ENCODE data around the gene MTUS2.
A peak's percentile ranks its signal among the peaks of the same experiment; 100 is the strongest.

MTUS2 gene

DNA sequence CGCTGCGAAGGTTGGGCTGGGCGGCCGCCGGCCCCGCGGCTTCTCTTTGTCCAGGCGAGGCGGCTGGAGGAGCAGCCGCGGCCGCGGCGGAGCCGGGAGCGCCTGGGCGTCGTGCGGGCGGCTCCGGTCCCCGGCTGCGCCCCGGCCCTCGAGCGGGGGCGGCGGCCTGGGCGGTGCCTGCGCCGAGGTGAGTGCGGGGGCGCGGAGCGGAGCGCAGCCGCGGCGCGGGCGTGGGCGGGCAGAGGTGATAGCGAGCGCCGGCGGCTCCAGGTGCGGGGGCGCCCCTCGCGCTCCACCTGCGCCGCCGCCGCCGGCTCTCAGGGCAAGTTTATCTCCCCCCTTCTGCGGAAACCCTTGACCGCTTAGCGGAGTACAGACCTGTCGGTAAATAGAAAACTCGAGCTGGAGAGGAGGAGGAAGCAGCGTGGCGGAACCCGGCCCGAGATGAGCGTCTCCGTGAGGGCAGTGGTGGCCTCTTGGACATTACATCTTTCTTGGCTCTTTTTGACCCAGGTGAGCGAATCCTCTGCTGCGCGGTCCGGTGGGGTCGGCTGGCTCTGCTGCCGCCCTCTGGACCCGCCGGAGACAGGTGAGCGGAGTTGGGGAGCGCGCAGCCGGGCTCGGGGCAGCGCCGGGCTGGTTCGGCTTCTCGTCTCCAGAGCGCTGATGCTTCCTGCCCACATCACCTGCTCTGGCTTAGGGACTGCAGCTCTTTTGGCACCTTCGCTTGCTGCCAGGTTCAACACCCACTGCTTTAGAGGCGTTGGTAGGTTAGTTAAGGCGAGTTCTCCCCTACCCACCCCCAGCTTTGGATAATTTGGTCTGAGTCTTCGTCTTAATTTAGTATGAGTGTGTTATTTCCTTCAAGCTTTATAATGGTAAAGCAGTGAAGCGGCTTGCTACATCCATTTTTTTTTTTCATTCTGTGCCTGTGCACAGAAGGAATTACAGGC is at the start of gene MTUS2:
Gene MTUS2 (plus strand): TSS at position 241 of the 953 bp plus-strand sequence.
- peak; percentile 16 for DNase-seq (ENCODE audit: low spot score)

DNA sequence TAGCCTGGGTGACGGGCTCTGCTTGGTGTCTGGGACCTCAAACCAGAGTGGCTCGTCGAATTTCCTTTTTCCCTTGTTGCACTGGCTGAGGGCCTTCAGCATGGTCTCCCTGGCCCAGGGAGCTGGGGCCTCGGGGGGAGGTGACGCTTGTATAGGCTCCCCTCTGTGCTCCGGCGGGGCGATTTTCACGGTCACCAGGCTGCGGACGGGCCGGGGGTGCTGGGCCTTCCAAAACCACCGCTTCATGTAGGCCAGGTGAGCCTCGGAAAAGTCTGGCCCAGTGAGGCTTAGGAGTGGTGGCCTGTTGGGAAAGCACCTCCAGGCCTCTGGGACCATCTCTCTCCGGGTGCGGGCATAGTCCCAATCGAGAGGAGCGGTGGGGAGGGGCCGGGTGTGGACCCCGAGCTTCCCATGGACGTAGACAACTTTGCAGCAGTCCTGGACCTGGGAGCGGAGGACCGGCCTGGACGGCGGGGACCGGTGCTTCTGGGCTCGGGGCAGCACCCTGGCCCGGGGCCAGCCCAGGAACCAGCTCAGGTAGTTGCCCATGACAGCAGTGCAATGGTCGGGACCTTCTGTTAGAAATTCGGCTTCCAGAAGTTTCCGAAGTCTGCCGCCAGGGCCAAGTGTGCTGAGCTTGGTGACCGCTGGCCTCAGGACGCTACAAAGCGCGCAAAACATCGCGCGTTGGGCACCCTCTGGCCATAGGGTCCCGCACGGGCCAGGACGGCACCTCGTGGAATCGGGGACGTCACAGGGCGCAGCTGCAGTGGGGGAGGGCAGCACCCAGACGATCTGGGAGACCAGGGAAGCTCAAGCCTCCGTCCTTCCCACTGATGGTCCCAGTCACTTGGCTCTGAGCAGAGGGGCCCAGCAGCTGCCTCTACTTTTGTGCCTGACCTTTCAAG is 41.6 kb upstream of the MTUS2 start:
- no peak for DNase-seq (ENCODE audit: low spot score)

DNA sequence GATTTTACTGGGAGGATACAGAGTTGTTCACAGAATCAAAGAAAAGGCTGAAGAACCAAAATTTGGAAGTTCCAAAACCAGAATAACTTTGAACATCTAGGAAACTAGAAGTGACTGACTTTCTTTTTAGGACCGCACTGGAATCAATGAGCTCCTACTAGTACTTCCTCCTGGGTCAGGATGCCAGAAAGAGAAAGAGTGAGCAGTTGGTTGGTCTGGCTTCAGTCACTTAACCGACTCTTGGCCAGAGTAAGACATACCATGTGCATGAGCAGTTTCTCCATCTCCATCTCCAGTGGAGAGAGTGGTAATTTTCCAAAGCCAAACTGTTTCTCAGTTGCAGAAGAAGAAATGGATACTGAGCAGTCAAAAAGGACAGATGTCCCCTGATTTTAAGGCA is 27.1 kb upstream of the MTUS2 start:
- peak; percentile 36 for DNase-seq (ENCODE audit: low spot score)

DNA sequence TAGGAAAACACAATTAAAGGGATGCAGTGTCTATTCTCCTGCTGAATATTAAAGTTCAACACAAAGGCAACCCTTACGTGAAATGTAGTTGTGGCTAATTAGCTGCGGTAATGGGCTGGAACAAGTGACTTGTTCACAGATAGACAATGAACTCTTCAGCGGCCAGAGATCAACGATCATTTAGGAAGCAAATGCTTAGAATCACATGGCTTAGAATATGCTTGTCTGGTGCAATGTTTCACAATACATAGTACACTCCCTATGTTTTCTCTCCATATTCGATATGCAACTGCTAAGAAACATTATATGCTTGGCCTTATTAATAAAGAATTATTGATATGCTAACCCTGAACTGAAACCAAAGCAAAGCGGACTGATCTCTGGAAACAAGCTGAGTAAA is 25.7 kb upstream of the MTUS2 start:
- DNase-seq (ENCODE audit: low spot score), result no peak

DNA sequence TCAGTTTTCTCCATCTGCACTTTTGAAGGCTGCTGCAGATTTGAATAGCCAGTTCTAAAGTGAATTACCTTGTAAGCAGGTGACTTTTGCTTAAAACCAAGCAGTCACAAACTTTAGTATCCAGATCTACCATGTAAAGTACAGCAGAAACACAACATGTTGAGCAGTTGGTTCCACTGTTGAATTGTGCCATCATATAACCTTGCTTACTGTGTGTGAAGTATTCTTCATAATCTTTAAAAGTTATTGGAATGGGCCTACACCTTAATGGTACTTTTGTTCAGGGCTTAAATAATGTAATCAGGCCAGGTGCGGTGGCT is 23.2 kb upstream of the MTUS2 start:
- no peak for DNase-seq (ENCODE audit: low spot score)

DNA sequence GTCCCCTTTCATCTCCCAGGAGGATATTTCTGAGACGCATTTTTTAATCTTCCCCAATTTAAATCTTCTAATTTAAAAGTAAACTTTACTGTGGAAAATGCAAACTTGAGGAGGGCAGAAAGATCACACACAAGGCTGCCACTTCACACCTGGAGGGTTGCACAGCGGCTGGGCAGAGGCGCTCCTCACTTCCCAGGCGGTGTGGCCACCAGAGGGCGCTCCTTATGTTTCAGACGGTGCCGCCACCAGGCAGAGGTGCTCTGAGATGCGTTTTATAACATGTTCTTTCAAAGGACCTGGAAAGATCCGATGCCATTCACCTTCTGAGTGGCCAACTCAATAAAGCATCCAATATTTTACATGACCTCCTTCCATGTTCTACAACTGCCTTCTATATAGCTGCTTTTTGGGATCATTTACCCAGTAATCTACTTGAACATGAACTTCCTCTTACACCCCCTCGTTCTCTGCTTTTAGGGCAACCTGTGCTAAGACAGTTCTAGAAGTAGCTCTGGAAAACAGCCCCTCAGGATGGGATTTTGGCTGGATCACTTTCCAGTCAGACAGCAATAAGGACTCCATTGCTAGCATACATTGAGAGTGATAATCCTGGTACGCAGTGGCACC is 14.8 kb upstream of the MTUS2 start:
- peak; percentile 10 for DNase-seq (ENCODE audit: low spot score)

DNA sequence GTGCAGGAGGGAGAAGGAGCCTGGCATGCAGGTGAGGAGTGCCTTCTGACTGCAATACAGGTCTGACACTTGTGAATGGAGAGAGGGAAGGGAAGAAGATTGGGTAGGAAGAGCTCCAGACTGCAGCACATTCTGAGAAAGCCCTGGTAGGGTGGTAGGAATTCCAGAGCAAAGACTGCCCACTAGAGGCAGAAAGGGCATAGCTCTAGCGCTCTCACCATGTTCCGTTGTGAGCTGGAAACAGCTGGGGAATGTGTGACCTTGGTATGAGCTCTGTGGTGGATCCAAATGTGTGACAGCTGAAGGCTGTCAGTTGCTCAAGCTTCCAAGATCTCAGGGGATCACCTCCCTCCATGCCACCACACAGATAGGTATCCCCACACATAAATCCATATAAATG is 2.9 kb upstream of the MTUS2 start:
- DNase-seq (ENCODE audit: low spot score), result no peak

DNA sequence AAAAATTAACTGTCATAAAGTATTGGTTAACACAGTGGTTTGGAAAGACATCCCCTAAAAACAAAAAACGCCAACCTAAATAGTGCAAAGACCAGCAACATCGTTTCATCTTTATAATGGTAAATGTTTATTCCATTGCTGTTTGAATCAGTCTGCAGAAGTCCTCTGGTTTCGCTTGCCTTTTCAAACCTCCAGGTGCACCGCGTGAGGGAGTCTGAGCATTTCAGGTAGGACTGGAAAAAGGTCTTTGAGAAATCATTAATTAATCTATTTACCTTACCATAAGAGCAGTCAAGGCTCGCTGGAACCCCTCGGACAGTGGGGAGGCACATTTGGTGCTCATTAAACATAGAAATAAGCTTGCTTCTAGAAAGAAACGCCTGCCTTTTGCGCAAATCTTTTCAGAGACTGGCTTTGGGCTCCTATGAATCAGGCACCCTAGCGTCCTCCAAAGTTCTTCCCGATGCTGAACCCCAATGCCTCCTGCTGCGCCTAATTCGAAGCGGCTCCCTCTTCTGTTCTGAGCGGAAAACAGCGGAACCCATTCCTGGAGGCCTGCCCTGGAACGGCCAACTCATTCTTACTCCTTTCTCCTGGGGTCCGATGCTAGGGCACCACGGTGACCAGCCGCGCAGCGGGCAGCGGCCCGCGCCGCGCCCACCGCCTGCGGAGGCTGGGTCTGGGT is 951 bp upstream of the MTUS2 start:
- peak; percentile 13 for DNase-seq (ENCODE audit: low spot score)

DNA sequence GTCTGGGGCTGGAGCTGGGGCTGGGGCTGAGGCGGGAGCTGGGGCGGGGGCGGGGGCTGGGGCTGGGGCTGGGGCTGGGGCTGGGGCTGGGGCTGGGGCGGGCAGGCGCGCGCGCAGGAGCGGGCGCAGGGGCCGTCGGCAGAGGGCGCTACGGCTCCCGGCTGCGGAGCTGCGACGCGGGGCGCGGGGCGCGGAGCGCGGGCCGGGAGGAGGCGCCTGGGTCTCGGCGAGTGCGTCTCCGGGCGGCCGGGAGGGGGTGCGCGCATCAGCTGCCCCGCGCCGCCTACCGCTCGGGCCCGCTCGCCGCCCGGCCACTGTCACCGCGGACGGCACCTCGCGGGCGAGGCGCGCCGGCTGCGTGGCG is 422 bp upstream of the MTUS2 start:
- peak; percentile 50 for DNase-seq (ENCODE audit: low spot score)

DNA sequence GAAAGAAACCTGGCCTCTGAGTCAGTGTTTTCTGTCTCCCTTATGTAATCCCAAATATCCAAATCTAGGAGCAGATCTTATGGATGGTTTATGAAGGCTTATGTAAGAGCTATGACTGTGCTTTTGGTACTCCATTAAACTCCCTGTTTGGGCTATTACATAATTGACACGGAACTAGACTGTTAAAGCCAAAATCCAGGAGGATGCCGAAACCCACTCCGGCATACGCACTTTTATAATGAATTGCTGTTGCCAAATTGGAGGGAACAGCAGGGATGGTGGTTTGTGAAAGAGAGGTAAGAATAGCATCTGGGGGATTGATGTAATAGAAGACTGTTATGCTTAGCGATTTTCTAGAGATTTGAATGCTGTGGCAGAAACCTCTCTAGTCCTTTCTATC is 2.0 kb downstream of the MTUS2 start:
- DNase-seq (ENCODE audit: low spot score), result no peak

DNA sequence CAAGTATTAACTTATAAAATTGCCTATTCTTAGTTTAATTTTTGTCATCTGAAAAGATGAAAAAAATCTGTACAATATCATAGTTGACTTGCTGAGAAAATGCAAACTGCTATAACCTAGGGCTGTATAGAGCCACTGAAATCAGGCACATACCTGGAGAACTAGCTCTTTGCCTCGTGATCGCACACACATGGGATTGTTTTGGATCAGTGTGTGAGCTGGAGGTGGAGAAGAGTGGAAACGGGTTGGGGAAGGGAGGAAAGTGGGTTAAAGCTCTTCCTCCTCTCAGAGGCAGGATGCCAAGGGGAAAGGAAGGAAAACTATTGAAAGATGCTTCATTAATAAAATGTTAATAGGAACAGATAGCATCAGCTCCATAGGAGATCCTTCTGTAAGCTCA is 2.7 kb downstream of the MTUS2 start:
- DNase-seq (ENCODE audit: low spot score), result no peak

DNA sequence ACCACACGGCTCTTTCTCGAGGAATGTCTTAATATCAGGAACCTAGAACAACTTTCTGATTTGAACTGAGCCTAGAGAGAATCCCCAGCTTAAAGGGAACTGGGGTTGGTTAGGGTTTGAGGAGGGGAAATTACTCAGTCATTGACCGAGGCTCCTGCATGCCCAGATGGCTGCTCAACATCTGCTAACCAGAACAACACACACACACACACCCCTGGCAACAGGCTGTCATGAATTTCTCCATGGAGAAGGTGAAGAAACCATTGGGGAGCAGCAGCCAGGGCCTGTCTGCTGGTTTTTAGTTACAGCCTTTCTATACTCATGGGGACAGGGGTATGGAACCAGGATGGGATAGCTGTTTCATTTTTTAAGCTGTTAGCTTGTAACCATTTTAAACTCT is 5.2 kb downstream of the MTUS2 start:
- DNase-seq (ENCODE audit: low spot score), result no peak

DNA sequence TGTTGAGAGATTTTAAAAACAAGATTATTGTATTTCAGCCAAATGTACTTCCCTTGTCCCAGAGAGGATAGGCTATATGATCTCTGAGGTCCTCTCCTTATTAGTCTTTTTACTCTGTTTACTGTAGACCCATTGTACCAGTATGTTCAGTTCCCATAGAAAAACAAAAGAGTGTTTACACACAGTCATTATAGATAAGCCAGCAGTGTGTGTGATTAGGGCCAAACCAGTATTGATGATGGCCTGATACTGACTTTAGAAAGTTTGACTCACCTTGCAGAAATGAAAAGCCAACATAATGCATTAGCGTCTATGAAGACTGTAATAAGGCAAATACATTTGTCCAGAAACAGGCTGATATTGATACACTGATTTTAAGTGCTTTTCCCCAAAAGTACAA is 6.2 kb downstream of the MTUS2 start:
- DNase-seq (ENCODE audit: low spot score), result no peak

DNA sequence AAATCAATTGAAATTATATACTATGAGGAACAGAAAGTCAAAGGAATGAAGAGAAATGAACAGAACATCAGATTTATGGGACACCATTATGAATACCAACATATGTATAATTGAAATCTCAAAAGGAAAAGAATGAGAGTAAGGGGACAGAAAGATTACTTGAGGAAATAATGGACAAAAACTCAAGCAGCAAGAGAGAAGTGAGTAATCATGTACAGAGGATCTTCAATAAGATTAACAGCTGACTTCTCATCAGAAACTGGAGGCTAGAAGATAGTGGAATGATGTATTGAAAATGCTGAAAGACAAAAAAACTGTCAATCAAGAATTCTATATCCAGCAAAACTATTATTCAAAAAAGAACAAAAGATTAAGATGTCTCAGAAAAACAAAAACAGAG is 10.4 kb downstream of the MTUS2 start:
- no peak for DNase-seq (ENCODE audit: low spot score)

DNA sequence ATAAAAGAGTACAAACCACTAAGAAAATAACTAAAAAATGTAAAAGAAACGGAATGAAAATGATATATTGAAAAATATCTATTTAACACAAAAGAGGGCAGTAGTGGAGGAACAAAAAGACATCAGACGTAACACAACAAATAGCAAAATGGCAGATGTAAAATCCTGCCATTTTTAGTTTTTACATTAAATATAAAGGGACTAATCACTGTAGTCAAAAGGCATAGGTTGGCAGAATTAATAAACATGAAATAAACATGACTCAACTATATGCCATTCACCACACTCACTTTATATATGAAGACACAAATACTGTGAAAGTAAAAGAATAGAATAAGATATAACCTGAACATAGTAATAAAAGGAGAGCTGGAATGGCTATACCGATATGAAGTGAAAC is 11.0 kb downstream of the MTUS2 start:
- DNase-seq (ENCODE audit: low spot score), result no peak

DNA sequence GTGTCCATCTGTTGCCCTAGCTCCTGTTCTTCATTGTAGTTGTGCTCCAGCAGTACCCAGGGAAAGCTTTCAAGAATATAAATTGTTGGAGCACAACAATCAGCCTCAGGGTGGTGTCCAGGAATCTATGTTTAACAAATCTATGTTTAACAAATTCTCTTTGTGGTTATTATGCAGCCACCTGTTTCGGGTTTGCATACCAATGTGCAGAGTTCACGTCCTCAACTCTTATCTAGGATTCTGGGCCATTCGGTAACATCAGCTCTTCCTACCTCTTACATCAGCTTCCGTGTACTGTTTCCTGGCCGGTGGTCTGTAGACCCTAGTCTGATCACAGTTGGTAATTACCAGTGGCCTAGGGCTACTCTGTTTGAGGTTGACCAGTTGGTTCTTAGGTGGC is 17.0 kb downstream of the MTUS2 start:
- no peak for DNase-seq (ENCODE audit: low spot score)

DNA sequence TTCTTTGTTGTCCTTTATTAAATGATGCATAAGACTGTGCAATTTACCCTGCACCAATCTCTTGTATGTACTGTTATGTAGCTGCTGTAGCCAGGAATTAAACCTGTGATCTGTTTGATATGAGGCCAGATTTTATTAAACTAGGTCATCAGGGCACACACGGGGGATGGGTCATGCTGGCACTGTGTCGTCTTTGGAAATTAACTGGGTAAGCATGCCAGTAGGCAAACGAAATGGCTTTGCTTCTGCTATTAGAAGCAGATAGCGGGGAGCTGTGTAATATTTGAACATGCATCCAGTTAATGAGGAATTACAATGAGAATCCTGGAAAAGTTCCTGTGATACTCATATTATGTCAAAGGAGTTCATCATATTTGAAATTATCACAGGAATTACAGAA is 23.5 kb downstream of the MTUS2 start:
- no peak for DNase-seq (ENCODE audit: low spot score)

DNA sequence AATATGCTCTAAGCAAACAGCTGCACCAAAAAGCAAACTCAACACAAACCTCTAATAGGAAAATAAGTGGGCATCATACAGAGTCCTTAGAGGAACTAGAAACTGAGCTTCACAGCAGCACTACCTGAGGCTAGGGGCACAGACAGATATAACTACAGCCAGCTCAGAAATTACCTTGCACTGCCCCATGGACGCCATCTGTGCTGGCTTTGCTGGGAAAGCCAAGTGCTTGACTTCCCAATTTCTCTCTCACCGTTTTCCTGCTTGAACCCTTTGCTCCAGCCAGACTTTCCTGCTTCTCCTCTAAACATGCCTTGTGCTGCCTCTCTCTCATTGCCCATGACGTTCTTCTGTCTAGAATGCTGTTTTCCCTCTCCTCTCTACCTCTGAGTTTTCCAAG is 29.3 kb downstream of the MTUS2 start:
- DNase-seq (ENCODE audit: low spot score), result no peak

DNA sequence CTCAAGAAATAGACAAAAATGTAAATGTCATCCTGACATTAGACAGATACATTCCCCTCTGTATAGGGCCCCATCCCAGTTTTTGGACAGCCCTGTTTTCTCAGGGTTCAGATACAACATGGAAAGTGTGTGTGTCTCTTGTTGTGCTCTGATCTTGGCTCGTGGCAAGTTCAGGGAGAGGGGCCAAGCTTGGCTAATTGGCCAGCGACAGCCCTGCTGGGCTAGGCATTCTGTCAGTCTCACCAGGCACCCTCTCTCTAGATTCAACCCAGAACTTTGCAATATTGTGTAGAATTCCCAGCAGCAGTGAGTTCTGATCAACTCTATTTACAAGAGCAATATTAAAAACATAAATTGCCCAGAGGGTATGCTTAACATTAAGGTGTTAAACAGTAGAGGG is 30.1 kb downstream of the MTUS2 start:
- DNase-seq (ENCODE audit: low spot score), result no peak

DNA sequence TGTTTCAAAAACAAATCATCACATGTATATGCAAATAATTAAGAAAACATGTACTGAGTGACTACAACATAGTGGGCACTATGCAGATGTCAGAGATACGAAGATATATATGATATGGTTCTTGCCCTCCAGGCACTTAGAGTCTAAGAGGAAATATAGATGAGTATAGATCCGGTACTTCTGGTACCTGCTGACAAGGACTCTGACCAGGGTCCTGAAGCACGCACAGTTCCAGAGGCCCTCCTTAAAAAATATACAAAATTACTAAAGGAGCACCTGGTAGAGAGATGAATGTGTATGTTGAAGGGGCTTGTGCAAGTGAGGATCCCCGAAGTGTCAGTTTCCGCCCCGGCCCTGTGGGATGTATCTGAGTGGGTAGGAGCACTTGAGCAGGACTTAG is 31.3 kb downstream of the MTUS2 start:
- no peak for DNase-seq (ENCODE audit: low spot score)

DNA sequence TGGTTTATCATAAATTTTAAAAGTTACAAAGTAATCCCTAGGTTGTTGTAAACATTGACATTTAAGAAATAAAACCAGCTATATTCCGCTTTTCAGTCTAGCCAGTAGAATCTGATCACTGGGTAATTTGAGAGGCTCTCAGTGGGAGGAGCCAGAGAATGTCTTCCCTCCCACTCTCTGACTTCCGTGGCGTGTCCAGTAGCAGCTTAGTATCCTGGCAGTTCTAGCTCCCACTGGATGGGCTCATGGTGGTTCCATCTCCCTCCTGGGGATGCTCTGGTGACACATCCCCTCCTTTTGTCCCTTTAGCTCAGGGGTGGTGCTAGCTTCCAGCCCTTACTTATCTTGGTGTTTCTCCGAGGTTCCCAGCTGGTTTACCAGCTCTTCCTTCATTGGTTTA is 34.5 kb downstream of the MTUS2 start:
- DNase-seq (ENCODE audit: low spot score), result no peak

DNA sequence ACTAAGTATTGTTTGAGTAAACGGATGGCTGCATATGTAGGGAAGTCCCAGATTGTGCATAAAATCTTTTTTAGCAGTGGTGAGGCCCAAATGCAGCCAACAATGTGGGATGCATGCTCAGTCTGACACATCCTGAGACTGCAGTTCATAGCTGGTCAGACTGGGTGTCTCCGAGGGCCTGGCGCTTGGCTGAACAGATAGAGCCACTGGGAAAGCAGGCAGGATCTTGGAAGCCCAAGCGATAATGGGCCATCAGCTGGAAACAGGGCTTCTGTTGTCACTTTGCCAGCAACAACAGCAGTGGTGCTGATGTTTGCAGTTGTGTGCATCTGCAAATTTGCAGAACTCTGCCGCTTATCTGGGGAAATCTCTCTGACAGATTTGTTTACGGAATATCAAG is 36.1 kb downstream of the MTUS2 start:
- no peak for DNase-seq (ENCODE audit: low spot score)
